NCI-H146 treated with DMSO at 0.1 percent for 48 hours (cell line): Measurements from ENCODE around the gene F10.

Source experiments
- DNase-seq: peaks from one replicate; lab custom pipeline; 2025; ENCODE audit not compliant: unreplicated experiment; lab: John Stamatoyannopoulos, UW

F10 gene

GRCh38 chr13:113129921-113130750 is 7.5 kb downstream of the F10 start:
- no peak for DNase-seq

DNA sequence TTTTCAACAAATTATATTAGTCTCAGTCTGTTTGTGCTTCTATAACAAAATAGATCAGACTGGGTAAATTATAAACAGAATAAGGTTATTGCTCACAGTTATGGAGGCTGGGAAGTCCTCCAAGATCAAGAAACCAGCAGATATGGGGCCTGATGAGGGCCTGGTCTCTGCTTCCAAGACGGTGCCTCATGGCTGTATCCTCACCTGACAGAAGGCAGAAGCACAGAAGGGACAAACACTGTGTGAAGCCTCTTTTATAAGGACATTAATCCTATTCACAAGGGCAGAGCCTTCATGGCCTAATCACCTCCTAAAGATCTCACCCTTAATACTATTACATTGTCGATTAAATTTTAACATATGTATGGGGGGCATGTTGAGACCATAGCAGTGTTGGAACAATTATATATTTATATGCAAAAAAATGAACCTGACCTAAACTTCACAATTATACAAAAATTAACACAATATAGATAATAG is 12.7 kb downstream of the F10 start:
- DNase-seq = no peak

GRCh38 chr13:113137691-113138298 is 15.2 kb downstream of the F10 start:
- no peak for DNase-seq

GRCh38 chr13:113138792-113139551 is 16.4 kb downstream of the F10 start:
- peak; percentile 53 for DNase-seq

- DNase-seq = no peak
Observed at GRCh38 chr13:113139577-113139976, 17.0 kb downstream of the F10 start.

GRCh38 chr13:113140677-113141600 is 18.3 kb downstream of the F10 start:
- DNase-seq = no peak

DNA sequence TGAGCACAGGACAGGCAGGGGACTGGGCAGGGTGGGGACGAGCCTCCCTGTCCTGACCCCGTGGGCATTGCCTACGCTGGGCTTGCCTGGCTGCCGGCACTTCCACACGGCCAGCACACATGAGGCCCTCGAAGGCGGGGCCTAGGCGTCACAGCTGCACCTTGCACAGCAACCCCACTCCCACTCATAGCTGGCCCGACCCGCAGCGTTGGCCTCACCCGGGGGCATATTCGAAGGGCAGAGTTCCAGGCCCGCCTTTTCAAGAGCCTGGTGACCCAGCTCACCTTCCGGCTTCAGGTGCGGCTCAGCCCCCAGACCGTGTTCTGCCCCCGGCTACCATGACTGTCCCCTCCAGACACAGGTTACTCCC is 19.0 kb downstream of the F10 start:
- no peak for DNase-seq

GRCh38 chr13:113142876-113143275 is 20.3 kb downstream of the F10 start:
- DNase-seq = no peak

- DNase-seq = no peak
Observed at GRCh38 chr13:113143466-113144254, 21.1 kb downstream of the F10 start.

- no peak for DNase-seq
Observed at GRCh38 chr13:113144255-113144629, 21.6 kb downstream of the F10 start.

- DNase-seq = no peak
Observed at GRCh38 chr13:113145496-113145895, 22.9 kb downstream of the F10 start.

DNA sequence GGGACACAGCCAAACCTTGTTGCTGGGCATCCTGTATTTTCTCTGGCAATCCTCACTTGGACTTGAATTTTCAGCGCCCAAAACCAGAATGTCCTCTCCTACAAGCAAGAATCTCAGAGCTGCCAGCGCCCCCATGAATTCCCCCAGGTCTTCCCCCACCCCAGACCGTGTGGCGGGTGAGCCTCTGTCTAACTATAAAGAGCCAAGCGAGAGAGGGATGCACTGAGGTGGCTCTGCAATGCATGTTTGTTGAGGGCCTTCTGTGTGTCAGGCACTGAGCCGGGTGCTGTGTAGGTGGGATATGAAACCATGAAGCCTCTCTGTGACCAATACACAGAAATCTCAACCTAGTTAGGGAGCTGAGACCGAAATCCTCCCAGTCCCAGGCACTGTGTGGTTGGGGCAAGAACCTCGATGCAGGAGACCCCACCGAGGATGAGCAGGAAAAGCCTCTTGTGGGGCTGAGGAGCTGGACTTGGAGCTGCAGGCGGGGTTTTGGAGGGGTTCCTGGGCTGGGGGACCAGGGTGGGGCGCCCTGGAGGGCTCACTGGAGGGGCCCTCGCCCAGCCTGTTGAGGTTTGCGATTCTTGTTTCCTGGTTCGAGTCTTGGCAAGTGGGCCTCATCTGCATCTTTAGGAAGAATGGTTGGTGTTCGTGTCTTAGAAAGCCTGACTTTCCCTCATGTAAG is 23.5 kb downstream of the F10 start:
- no peak for DNase-seq

- no peak for DNase-seq
Observed at GRCh38 chr13:113146750-113147149, 24.2 kb downstream of the F10 start.

GRCh38 chr13:113147206-113147605 is 24.6 kb downstream of the F10 start:
- no peak for DNase-seq

DNA sequence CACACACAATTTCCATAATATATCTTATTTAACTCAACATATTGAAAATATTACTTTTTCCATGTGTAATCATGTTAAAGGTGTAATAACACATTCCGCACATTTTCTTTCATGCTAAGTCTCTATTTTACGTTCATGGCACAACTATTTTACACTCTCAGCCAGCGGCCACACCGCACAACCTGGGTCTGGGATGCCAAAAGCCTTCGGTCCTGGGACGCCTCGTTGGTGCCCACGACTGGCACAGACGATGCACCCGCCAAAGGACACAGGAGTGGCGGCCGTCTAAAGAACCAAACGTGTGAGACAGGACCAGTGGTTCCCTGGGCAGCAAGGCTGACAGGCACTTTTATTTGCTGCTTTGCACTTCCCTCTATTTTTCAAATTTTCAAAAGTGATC is 25.8 kb downstream of the F10 start:
- DNase-seq = no peak

- no peak for DNase-seq
Observed at GRCh38 chr13:113148940-113149503, 26.4 kb downstream of the F10 start.

DNA sequence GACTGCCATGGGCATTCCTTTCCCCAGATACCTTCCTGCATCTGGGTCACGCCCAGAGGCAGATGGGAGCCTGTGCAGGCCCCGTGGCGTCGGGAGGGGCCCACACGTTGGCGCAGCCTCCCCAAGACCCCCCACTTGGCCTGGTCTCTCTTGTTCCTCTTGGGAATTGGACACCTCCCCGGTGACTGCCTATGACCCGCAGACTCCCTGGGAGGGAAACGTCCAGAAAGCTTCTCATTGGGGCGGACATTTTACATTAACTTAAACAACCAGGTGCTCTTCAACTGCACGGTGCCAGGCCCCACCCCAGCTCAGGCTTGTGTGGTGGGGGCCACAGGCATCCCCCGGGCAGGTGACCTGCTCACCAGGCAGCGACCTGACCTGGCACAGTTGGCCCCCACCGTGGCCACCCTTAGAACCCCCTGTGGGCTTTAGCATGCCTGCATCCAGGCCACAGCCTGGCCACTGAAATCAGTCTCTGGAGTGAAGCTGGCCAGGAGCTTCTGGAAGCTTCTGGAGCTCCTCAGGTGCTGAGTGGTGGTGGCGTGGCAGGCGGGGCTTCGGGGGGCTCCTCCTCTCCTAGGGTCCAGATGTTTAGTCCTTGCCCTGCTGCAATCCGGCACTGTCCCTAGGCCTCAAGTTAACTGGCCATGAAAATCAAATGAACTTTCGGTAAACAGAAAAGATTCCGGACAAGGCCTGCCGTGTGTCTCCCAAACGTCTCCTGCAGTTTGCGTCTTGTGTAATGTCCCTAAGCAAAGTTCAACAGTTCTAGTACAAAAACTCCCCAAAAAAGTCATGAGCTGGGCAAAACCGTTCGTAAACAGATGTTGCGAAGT is 27.3 kb downstream of the F10 start:
- DNase-seq = no peak
